Liver (tissue), 3 donors: ENCODE results near the gene TARS3.

ENCODE experiments used
- CTCF ChIP-seq: fragments of 150-350 bp; IDR thresholded peaks from 2 replicates; pipeline ENCODE4 v1.5.1; 2017; ENCODE audit warnings: improper control_type of control experiment, low read depth, low read length; ENCODE audit not compliant: missing input control
- EGR1 ChIP-seq, 2 donors: IDR thresholded peaks; 2 replicates each; pipeline ENCODE4 v1.6.1; 2016 to 2018; ENCODE audit warnings: antibody characterized with exemption in 2 of 2, low read depth in 2 of 2
- GABPA ChIP-seq, 2 donors: IDR thresholded peaks in 1 of 2; conservative IDR thresholded peaks in 1 of 2; 2 replicates each; pipeline ENCODE4 v1.6.1; 2016; ENCODE audit warnings: antibody characterized with exemption in 2 of 2, mild to moderate bottlenecking in 1 of 2, moderate library complexity in 1 of 2
- RXRA ChIP-seq, 2 donors: IDR thresholded peaks; 2 replicates each; pipeline ENCODE4 v1.6.1; 2017 to 2018; ENCODE audit warnings: antibody characterized with exemption in 2 of 2, mild to moderate bottlenecking in 1 of 2
- TAF1 ChIP-seq: conservative IDR thresholded peaks from 2 replicates; pipeline ENCODE4 v1.6.1; 2016; ENCODE audit warnings: antibody characterized with exemption, mild to moderate bottlenecking
- YY1 ChIP-seq: IDR thresholded peaks from 2 replicates; pipeline ENCODE4 v1.6.1; 2016; ENCODE audit warnings: antibody characterized with exemption, mild to moderate bottlenecking
- TF ChIP-seq, protein P1 (sequence below): IDR thresholded peaks from 2 replicates; pipeline ENCODE4 v1.6.1; 2016; ENCODE audit warnings: antibody characterized with exemption, mild to moderate bottlenecking
- TF ChIP-seq, protein P2 (sequence below): IDR thresholded peaks from 2 replicates; pipeline ENCODE4 v1.6.1; 2016; ENCODE audit warnings: antibody characterized with exemption
- donor health status: healthy.
- donor health status: healthy.

GRCh38 chr15:101625980-101626379, 98.3 kb downstream of the TARS3 start:
- no peak for TF ChIP-seq CTCF
- TF ChIP-seq, protein P1, sequence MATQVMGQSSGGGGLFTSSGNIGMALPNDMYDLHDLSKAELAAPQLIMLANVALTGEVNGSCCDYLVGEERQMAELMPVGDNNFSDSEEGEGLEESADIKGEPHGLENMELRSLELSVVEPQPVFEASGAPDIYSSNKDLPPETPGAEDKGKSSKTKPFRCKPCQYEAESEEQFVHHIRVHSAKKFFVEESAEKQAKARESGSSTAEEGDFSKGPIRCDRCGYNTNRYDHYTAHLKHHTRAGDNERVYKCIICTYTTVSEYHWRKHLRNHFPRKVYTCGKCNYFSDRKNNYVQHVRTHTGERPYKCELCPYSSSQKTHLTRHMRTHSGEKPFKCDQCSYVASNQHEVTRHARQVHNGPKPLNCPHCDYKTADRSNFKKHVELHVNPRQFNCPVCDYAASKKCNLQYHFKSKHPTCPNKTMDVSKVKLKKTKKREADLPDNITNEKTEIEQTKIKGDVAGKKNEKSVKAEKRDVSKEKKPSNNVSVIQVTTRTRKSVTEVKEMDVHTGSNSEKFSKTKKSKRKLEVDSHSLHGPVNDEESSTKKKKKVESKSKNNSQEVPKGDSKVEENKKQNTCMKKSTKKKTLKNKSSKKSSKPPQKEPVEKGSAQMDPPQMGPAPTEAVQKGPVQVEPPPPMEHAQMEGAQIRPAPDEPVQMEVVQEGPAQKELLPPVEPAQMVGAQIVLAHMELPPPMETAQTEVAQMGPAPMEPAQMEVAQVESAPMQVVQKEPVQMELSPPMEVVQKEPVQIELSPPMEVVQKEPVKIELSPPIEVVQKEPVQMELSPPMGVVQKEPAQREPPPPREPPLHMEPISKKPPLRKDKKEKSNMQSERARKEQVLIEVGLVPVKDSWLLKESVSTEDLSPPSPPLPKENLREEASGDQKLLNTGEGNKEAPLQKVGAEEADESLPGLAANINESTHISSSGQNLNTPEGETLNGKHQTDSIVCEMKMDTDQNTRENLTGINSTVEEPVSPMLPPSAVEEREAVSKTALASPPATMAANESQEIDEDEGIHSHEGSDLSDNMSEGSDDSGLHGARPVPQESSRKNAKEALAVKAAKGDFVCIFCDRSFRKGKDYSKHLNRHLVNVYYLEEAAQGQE, result no peak
- TF ChIP-seq RXRA (IDR thresholded peaks at IDR 0.05), result no peak
- no peak for TF ChIP-seq GABPA (IDR thresholded peaks at IDR 0.05 in 1 of 2, conservative IDR thresholded peaks at IDR 0.05 in 1 of 2)
- TF ChIP-seq EGR1 (IDR thresholded peaks at IDR 0.05; ENCODE audit: low read depth in 2 of 2), result no peak
- no peak for TF ChIP-seq TAF1
- TF ChIP-seq, protein P2, sequence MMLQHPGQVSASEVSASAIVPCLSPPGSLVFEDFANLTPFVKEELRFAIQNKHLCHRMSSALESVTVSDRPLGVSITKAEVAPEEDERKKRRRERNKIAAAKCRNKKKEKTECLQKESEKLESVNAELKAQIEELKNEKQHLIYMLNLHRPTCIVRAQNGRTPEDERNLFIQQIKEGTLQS, result no peak
- TF ChIP-seq YY1, result no peak
